ENCODE data around the gene COPG1. TPM values are rescaled to one million over a fixed set of nuclear protein-coding genes. Genes with fewer than 3 reads are reported as not detected.

Gene COPG1
- total and polyA plus RNA-seq, 2 of the 13 experiments (the other 11 are each of a cell fraction or from before 2014, with no cell fraction given) = 98.6 to 166 TPM

DNA sequence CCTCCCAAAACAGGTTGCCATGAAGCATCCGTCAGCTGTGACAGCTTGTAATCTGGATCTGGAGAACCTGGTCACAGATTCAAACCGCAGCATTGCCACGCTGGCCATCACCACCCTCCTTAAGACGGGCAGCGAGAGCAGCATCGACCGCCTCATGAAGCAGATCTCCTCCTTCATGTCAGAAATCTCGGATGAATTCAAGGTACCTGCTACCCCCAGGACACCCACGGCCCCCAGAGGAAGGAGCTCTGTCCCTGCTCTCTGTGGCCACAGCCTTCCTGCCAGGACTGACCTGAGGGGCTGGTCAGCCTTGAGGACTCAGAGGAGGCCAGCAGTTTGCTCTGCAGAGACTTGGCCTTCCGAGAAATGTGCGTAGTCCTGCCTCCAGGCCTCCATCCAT, 11.2 kb downstream of the COPG1 start:
- Histone ChIP-seq H3K4me3 (replicated peaks in 1 of 3; ENCODE audit: insufficient read depth in 1 of 3, low read depth in 2 of 3, low read length in 3 of 3) (no peak overlapping the region), H3K4me2 (ENCODE audit: low read depth, low read length) (no peak overlapping the region), H3K36me3 (replicated peaks in 1 of 2; ENCODE audit: control insufficient read depth in 1 of 2, insufficient read depth in 2 of 2, low read length in 2 of 2) (peaks cover 48 to 89% of the 10 kb centered on the region in 2 experiments), H3K27me3 (ENCODE audit: control insufficient read depth in 1 of 2, insufficient read depth in 2 of 2, low read length in 2 of 2) (no peaks in the 10 kb centered on the region), H4K20me1 (ENCODE audit: insufficient read depth, low read length) (peaks cover 3% of the 10 kb centered on the region; the same call in 1 of the 2 replicates), H3K79me2 (ENCODE audit: insufficient read depth, low read length) (no peaks in the 10 kb centered on the region), H3K9ac (ENCODE audit: insufficient read depth, low read depth, low read length) (no peak overlapping the region), H3K4me1 (ENCODE audit: insufficient read depth, low read length) (no peaks in the 10 kb centered on the region), H3K9me3 (ENCODE audit: low read length) (no peaks in the 10 kb centered on the region), H2AFZ (ENCODE audit: low read length) (no peak overlapping the region), H3K27ac (ENCODE audit: extremely low read length, insufficient read depth, low read length) (no peak overlapping the region)
- POLR2A ChIA-PET = interaction anchor here (1.5 to 1.9 kb wide), 3 partner anchors 11 to 18 kb away, joined by 3 to 7 read pairs (median 5); partner anchors contain the start of genes COPG1 and HMCES
- DNase-seq (ENCODE audit: low spot score) (no peak), ATAC-seq (no peak), FAIRE-seq (no peak)
- in situ Hi-C loops (cut with HindIII; ENCODE audit: extremely low pct_ligation_motif_present, low pct_unique_long_range_greater_than_20kb) (no loop called here), intact Hi-C loops (cut with micrococcal nuclease; ENCODE audit: unreplicated experiment) (no loop called here)
- BruUV-seq (replicated peaks) = no TSS peak
- 100% methylated on average over 2 of the region's 11 CpGs for WGBS (ENCODE audit: low lambda C conversion rate)
- CTCF ChIA-PET (ENCODE audit: low intra/inter-chr PET ratio, low total read pairs) = no interaction called here
- TF ChIP-seq, protein P1, sequence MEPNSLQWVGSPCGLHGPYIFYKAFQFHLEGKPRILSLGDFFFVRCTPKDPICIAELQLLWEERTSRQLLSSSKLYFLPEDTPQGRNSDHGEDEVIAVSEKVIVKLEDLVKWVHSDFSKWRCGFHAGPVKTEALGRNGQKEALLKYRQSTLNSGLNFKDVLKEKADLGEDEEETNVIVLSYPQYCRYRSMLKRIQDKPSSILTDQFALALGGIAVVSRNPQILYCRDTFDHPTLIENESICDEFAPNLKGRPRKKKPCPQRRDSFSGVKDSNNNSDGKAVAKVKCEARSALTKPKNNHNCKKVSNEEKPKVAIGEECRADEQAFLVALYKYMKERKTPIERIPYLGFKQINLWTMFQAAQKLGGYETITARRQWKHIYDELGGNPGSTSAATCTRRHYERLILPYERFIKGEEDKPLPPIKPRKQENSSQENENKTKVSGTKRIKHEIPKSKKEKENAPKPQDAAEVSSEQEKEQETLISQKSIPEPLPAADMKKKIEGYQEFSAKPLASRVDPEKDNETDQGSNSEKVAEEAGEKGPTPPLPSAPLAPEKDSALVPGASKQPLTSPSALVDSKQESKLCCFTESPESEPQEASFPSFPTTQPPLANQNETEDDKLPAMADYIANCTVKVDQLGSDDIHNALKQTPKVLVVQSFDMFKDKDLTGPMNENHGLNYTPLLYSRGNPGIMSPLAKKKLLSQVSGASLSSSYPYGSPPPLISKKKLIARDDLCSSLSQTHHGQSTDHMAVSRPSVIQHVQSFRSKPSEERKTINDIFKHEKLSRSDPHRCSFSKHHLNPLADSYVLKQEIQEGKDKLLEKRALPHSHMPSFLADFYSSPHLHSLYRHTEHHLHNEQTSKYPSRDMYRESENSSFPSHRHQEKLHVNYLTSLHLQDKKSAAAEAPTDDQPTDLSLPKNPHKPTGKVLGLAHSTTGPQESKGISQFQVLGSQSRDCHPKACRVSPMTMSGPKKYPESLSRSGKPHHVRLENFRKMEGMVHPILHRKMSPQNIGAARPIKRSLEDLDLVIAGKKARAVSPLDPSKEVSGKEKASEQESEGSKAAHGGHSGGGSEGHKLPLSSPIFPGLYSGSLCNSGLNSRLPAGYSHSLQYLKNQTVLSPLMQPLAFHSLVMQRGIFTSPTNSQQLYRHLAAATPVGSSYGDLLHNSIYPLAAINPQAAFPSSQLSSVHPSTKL (CRISPR knock-in tag; IDR thresholded peaks at IDR 0.05) = no peak
- no peak for TF ChIP-seq ZNF616 (CRISPR knock-in tag; IDR thresholded peaks at IDR 0.05; ENCODE audit: low read depth)
- no peak for TF ChIP-seq MEIS1 (CRISPR knock-in tag; IDR thresholded peaks at IDR 0.05; ENCODE audit: borderline replicate concordance)
- TF ChIP-seq NKX3-1 (CRISPR knock-in tag; IDR thresholded peaks at IDR 0.05) = no peak
- TF ChIP-seq NFAT5 (CRISPR knock-in tag; IDR thresholded peaks at IDR 0.05) = no peak
- TF ChIP-seq, protein P2, sequence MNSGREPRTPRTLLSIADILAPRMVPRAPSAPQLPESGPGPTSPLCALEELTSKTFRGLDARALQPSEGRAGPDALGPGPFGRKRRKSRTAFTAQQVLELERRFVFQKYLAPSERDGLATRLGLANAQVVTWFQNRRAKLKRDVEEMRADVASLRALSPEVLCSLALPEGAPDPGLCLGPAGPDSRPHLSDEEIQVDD (CRISPR knock-in tag; IDR thresholded peaks at IDR 0.05; ENCODE audit: borderline replicate concordance) = no peak
- TF ChIP-seq ZBTB39 (CRISPR knock-in tag; IDR thresholded peaks at IDR 0.05) = no peak
- TF ChIP-seq, protein P3, sequence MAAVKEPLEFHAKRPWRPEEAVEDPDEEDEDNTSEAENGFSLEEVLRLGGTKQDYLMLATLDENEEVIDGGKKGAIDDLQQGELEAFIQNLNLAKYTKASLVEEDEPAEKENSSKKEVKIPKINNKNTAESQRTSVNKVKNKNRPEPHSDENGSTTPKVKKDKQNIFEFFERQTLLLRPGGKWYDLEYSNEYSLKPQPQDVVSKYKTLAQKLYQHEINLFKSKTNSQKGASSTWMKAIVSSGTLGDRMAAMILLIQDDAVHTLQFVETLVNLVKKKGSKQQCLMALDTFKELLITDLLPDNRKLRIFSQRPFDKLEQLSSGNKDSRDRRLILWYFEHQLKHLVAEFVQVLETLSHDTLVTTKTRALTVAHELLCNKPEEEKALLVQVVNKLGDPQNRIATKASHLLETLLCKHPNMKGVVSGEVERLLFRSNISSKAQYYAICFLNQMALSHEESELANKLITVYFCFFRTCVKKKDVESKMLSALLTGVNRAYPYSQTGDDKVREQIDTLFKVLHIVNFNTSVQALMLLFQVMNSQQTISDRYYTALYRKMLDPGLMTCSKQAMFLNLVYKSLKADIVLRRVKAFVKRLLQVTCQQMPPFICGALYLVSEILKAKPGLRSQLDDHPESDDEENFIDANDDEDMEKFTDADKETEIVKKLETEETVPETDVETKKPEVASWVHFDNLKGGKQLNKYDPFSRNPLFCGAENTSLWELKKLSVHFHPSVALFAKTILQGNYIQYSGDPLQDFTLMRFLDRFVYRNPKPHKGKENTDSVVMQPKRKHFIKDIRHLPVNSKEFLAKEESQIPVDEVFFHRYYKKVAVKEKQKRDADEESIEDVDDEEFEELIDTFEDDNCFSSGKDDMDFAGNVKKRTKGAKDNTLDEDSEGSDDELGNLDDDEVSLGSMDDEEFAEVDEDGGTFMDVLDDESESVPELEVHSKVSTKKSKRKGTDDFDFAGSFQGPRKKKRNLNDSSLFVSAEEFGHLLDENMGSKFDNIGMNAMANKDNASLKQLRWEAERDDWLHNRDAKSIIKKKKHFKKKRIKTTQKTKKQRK (IDR thresholded peaks at IDR 0.05; ENCODE audit: low read length) = no peak
